Breast epithelium (tissue), 4 donors: ENCODE results near the gene DGUOK. TPM values are rescaled to one million over a fixed set of nuclear protein-coding genes. Genes with fewer than 3 reads are reported as not detected.

Experiments used
- DNase-seq, 2 donors: peaks; one replicate each; pipeline ENCODE4 v3.0.0-alpha.2; 2019; ENCODE audit warnings: low spot score in 2 of 2
- H3K27ac ChIP-seq, 2 donors: fragments of 200-600 bp; sonication (generic) in 1 of 2; one replicate each; pipeline ENCODE4 v1.5.1; 2016 to 2019; ENCODE audit warnings: mild to moderate bottlenecking in 1 of 2
- H3K27me3 ChIP-seq, 2 donors: fragments of 200-600 bp; sonication (generic) in 1 of 2; one replicate each; pipeline versions ENCODE4 v1.5.1 to v1.6.0; 2017 to 2019; ENCODE audit warnings: control low read depth in 1 of 2, mild to moderate bottlenecking in 1 of 2
- H3K36me3 ChIP-seq: fragments of 200-600 bp; one replicate; pipeline ENCODE4 v1.5.1; 2019
- H3K4me1 ChIP-seq, 2 donors: fragments of 200-600 bp; sonication (generic); one replicate each; pipeline ENCODE4 v1.5.1; 2016 to 2019; ENCODE audit warnings: control low read depth in 1 of 2
- H3K4me3 ChIP-seq, 3 donors: fragments of 200-600 bp; sonication (generic); 1 replicate in 2 of 3; 2 replicates in 1 of 3; pipeline ENCODE4 v1.5.1; 2016 to 2019; ENCODE audit warnings: mild to moderate bottlenecking in 3 of 3, moderate library complexity in 2 of 3
- H3K9me3 ChIP-seq, 2 donors: fragments of 200-600 bp; sonication (generic) in 1 of 2; one replicate each; pipeline ENCODE4 v1.5.1; 2016 to 2019; ENCODE audit warnings: control low read depth in 1 of 2
- POLR2A ChIP-seq: fragments of 450-650 bp; IDR thresholded peaks from one replicate; pipeline ENCODE4 v1.6.1; 2016; ENCODE audit warnings: antibody characterized with exemption, mild to moderate bottlenecking, moderate library complexity
- POLR2AphosphoS5 ChIP-seq, 3 donors: sonication (generic); formaldehyde crosslinking; IDR thresholded peaks; one replicate each; pipeline ENCODE4 v1.6.1; 2017; ENCODE audit warnings: antibody characterized with exemption in 3 of 3
- intact Hi-C: fragments of 100-400 bp; cut with DNase I; formaldehyde crosslinking; loops from one replicate; pipeline ENCODE4 v1.15.1; 2023; ENCODE audit warnings: low total_unique reads
- total RNA-seq, 3 donors: library from RNA; depleted of rRNA; stranded (reverse); fragments of >200 nt; gene quantifications; one replicate each; pipeline ENCODE4 v1.1.0, GENCODE V29; 2016
- TF ChIP-seq, protein P1 (sequence below), 3 donors: fragments of 450-650 bp; IDR thresholded peaks; one replicate each; pipeline ENCODE4 v1.5.1; 2016 to 2017; ENCODE audit warnings: antibody characterized with exemption in 3 of 3, mild to moderate bottlenecking in 3 of 3, moderate library complexity in 3 of 3

The DGUOK gene
- total RNA-seq, 3 donors from 2014 or later = 35.4 to 45.7 (median 42.3) TPM

DNA sequence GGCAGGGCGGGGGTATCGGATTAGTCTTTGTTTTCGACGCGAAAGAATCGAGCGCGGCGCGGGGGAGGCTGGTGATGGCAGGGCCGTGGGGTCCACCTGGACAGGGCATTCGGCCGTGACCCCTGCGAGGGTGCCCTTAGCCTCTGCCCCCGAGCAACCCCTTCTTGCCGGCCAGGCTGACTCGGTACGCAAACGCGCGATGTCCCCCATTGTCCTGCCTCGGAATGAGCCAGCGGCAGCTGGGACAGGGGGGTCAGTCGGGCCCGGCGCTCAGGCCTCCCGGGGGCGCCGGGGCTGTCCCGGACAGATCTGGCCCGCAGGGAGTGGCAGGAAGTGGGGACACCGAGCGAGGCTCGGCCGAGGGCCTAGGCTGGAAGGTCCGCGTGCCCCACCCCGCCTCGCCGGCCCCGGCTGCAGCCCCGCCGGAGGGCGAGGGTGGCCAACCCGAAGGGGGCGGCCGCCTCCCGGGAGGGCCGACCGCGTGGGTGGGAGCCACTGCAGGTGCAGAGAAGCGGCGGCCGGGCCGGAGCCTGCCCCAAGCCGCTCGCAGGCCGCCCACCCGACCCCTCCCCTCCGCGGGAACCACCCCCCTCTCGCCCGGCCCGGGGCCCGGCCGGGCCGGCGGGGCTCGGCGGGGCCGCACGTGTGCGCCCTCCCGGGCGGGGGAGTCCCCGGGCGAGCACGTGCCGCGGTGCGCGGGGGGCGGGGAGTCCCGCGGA lies 57.7 kb downstream of the DGUOK start, which contains the start of gene TET3:
Gene TET3, plus strand, starts transcription at position 708 of the 719 bp plus-strand sequence. CDS start 1,494 bp downstream, outside the sequence.
- Histone ChIP-seq H3K4me1 (peaks cover 8 to 12% of the 10 kb centered on the region in 2 donors), H3K36me3 (no peaks in the 10 kb centered on the region), H3K27me3 (no peaks in the 10 kb centered on the region), H3K4me3 (peak within 1 kb of the TSS; percentile 54 to 83 (median 69)), H3K27ac (peak within 1 kb of the TSS; percentile 90 to 91), H3K9me3 (no peaks in the 10 kb centered on the region)
- intact Hi-C loops = loop anchor here (10.0 kb wide), 1 partner anchor 60 kb away; the partner anchor contains the start of gene DGUOK
- TF ChIP-seq, protein P1, sequence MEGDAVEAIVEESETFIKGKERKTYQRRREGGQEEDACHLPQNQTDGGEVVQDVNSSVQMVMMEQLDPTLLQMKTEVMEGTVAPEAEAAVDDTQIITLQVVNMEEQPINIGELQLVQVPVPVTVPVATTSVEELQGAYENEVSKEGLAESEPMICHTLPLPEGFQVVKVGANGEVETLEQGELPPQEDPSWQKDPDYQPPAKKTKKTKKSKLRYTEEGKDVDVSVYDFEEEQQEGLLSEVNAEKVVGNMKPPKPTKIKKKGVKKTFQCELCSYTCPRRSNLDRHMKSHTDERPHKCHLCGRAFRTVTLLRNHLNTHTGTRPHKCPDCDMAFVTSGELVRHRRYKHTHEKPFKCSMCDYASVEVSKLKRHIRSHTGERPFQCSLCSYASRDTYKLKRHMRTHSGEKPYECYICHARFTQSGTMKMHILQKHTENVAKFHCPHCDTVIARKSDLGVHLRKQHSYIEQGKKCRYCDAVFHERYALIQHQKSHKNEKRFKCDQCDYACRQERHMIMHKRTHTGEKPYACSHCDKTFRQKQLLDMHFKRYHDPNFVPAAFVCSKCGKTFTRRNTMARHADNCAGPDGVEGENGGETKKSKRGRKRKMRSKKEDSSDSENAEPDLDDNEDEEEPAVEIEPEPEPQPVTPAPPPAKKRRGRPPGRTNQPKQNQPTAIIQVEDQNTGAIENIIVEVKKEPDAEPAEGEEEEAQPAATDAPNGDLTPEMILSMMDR (IDR thresholded peaks at IDR 0.05) = no peak
- TF ChIP-seq POLR2AphosphoS5 (IDR thresholded peaks at IDR 0.05) = no peak
- TF ChIP-seq POLR2A = no peak
- no peak for DNase-seq

DNA sequence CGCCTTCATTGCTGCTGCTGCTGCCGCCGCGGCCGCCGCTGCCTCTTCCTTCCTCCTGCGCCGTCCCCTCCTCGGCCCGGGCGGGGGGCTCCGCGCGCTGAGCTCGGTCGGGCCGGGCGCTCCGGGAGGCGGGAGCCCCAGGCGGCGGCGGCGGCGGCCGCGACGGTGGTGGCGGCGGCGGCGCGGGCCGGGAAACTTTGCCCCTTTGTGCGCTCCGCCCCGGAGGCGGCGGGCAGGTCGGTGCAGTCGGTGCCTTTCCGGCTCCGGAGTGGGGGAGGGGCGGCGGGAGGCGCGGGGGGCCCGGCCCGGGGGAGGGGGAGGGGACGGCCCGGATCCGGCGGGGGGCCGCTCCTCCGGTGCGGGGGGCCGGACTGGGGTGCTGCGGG lies 58.2 kb downstream of the DGUOK start:
- Histone ChIP-seq H3K36me3 (no peaks in the 10 kb centered on the region), H3K27ac (peak overlapping the region; percentile 90 to 91), H3K4me1 (peaks cover 8 to 12% of the 10 kb centered on the region in 2 donors), H3K4me3 (peak overlapping the region; percentile 54 to 83 (median 69)), H3K27me3 (no peaks in the 10 kb centered on the region), H3K9me3 (no peaks in the 10 kb centered on the region)
- peak in 1 of 2 donors; percentile 58 for DNase-seq
- TF ChIP-seq POLR2AphosphoS5 (IDR thresholded peaks at IDR 0.05) = no peak
- TF ChIP-seq, protein P1 (IDR thresholded peaks at IDR 0.05) = no peak
- no peak for TF ChIP-seq POLR2A
- intact Hi-C loops = loop anchor here (10.0 kb wide), 1 partner anchor 60 kb away; the partner anchor contains the start of gene DGUOK

DNA sequence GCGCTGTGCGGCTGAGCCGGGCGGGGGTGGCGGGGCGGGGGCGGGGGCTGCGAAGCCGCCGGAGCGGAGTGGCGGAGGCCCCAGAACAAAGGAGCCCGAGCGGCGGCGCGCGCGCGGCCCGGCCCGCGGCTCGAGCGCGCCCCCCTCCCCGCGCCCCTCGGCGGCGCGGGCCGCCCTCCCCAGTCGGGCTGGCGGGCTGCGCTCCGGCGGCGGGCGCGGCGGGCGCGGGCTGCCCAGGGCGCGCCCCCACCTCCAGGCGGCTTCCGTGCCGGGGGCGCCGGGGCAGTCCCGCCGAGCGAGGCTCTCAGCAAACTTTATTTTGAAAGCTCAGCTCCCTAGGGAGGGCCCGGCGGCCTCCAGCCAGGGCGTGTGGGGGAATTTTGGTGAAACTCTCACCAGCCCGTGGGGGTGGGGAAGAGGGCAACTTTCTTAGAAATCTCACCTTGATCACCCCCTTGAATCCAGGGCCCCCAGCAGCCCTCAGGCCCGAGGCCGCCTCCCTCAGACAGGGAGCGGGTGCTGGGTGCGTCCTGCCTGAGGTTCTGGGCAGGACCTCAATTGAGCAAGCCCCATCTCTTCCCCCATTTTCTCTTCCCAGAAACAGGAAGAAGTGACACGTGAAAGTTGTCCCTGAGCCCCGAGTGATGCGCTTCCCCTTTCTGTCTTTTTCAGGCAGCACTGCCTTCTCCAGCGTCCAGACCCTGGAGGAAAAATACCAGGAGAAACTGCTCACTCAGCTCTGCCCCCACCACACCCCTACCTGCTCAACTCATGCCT lies 58.8 kb downstream of the DGUOK start:
- Histone ChIP-seq H3K27me3 (no peaks in the 10 kb centered on the region), H3K9me3 (no peaks in the 10 kb centered on the region), H3K27ac (peak overlapping the region; percentile 90 to 91), H3K36me3 (no peaks in the 10 kb centered on the region), H3K4me1 (peaks cover 8 to 12% of the 10 kb centered on the region in 2 donors), H3K4me3 (peak overlapping the region; percentile 54 to 83 (median 69))
- DNase-seq = no peak
- TF ChIP-seq POLR2AphosphoS5 (IDR thresholded peaks at IDR 0.05) (no peak), POLR2A (no peak)
- TF ChIP-seq, protein P1 (IDR thresholded peaks at IDR 0.05) = no peak
- intact Hi-C loops = loop anchor here (10.0 kb wide), 1 partner anchor 61 kb away; the partner anchor contains the start of gene DGUOK

DNA sequence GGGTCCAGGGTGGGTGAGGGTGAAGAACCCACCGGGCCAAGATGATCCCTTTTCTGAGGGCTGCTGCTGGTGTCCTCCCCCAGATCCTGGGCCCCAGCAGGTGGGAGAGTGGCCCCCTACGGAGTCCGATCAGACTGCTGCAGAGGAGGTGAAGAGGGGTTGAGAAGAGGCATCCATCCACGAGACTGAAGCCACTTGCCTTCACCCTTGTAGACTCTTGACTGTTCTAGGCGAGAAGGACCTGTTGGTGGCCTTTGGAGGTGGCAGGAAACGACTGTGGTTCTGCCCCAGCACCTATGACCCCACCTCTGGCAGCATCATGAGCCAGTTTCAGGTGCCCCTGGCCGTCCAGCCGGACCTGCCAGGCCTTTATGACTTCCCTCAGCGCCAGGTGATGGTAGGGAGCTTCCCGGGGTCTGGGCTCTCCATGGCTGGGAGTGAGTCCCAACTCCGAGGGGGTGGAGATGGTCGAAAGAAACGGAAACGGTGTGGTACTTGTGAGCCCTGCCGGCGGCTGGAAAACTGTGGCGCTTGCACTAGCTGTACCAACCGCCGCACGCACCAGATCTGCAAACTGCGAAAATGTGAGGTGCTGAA lies 59.5 kb downstream of the DGUOK start:
- Histone ChIP-seq H3K36me3 (no peaks in the 10 kb centered on the region), H3K27ac (peak overlapping the region; percentile 73 to 90), H3K4me1 (peaks cover 8 to 12% of the 10 kb centered on the region in 2 donors), H3K4me3 (peak overlapping the region; percentile 54 to 83 (median 69)), H3K9me3 (no peaks in the 10 kb centered on the region), H3K27me3 (no peaks in the 10 kb centered on the region)
- DNase-seq = no peak
- intact Hi-C loops = loop anchor here (10.0 kb wide), 1 partner anchor 61 kb away; the partner anchor contains the start of gene DGUOK
- TF ChIP-seq POLR2A (no peak), POLR2AphosphoS5 (IDR thresholded peaks at IDR 0.05) (no peak)
- TF ChIP-seq, protein P1 (IDR thresholded peaks at IDR 0.05) = no peak
